WTC11 (cell line): Measurements from ENCODE around the gene GLE1.

ENCODE experiments used
- AFF4 ChIP-seq: sonication (generic); formaldehyde crosslinking; IDR thresholded peaks from 2 replicates; pipeline ENCODE4 v1.8.1; 2023; ENCODE audit warnings: mild to moderate bottlenecking, missing genetic modification reagents, borderline replicate concordance
- GABPB1 ChIP-seq: sonication (generic); formaldehyde crosslinking; IDR thresholded peaks from 2 replicates; pipeline ENCODE4 v1.8.1; 2023; ENCODE audit warnings: mild to moderate bottlenecking, missing genetic modification reagents
- JUN ChIP-seq: sonication (generic); formaldehyde crosslinking; IDR thresholded peaks from 2 replicates; pipeline ENCODE4 v1.8.0; 2023; ENCODE audit warnings: mild to moderate bottlenecking, missing genetic modification reagents
- TF ChIP-seq, protein P1 (sequence below): fragments of 200-600 bp; IDR thresholded peaks from 2 replicates; pipeline ENCODE4 v1.8.0; 2022; ENCODE audit warnings: antibody characterized with exemption
- TF ChIP-seq, protein P2 (sequence below): sonication (generic); formaldehyde crosslinking; IDR thresholded peaks from 2 replicates; pipeline ENCODE4 v1.8.1; 2022; ENCODE audit warnings: low read depth, missing genetic modification reagents, borderline replicate concordance

GRCh38 chr9:128495296-128495695 lies 9.2 kb upstream of the GLE1 start:
- TF ChIP-seq JUN (CRISPR knock-in tag) (no peak), AFF4 (CRISPR knock-in tag) (no peak), GABPB1 (CRISPR knock-in tag) (no peak)
- TF ChIP-seq, protein P1, sequence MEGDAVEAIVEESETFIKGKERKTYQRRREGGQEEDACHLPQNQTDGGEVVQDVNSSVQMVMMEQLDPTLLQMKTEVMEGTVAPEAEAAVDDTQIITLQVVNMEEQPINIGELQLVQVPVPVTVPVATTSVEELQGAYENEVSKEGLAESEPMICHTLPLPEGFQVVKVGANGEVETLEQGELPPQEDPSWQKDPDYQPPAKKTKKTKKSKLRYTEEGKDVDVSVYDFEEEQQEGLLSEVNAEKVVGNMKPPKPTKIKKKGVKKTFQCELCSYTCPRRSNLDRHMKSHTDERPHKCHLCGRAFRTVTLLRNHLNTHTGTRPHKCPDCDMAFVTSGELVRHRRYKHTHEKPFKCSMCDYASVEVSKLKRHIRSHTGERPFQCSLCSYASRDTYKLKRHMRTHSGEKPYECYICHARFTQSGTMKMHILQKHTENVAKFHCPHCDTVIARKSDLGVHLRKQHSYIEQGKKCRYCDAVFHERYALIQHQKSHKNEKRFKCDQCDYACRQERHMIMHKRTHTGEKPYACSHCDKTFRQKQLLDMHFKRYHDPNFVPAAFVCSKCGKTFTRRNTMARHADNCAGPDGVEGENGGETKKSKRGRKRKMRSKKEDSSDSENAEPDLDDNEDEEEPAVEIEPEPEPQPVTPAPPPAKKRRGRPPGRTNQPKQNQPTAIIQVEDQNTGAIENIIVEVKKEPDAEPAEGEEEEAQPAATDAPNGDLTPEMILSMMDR: no peak
- TF ChIP-seq, protein P2, sequence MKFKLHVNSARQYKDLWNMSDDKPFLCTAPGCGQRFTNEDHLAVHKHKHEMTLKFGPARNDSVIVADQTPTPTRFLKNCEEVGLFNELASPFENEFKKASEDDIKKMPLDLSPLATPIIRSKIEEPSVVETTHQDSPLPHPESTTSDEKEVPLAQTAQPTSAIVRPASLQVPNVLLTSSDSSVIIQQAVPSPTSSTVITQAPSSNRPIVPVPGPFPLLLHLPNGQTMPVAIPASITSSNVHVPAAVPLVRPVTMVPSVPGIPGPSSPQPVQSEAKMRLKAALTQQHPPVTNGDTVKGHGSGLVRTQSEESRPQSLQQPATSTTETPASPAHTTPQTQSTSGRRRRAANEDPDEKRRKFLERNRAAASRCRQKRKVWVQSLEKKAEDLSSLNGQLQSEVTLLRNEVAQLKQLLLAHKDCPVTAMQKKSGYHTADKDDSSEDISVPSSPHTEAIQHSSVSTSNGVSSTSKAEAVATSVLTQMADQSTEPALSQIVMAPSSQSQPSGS (CRISPR knock-in tag): no peak
